ENCODE results near the gene FER1L5.

FER1L5 gene

DNA sequence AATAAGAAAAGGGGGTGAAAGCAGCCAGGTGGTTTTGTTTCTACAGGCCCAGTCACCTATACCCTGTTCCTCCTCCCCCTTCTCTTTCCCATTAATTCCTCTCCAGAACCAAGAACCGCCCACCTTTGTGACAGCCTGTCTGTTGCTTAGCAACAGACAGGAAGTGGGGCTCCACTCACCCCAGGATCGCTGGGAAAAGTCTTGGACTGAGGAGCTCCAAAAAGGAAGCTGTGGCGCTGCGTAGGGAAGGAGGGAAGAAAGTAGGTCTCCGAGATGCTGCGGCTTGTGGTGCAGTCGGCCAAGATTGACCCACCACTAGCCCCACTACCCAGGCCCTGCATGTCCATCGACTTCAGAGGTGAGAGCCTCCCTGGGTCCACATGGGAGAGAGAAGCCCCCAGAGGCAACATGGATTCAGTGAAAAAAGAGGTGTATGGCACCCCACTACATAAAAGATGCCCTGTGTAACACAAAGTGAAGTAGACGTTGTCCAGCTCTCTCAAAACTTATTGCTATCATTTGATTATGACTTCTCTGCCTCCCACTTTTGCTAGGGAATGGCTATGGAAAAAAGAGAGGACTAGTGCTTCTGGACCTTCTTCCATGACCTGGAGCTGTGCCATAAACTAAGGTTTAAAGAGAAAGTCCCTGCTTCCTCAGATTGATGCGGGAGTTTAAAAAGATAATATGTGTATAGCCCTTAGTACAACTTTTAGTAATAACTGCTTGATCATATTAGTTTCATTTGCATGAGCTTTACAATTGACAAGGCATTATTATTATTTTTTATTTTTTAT is at the start of gene FER1L5:
Gene FER1L5, plus strand, starts transcription at position 201 of the 797 bp plus-strand sequence. Its CDS starts 73 bp downstream, at position 274.
- peak; percentile 91 for DNase-seq (ENCODE audit: low spot score)

DNA sequence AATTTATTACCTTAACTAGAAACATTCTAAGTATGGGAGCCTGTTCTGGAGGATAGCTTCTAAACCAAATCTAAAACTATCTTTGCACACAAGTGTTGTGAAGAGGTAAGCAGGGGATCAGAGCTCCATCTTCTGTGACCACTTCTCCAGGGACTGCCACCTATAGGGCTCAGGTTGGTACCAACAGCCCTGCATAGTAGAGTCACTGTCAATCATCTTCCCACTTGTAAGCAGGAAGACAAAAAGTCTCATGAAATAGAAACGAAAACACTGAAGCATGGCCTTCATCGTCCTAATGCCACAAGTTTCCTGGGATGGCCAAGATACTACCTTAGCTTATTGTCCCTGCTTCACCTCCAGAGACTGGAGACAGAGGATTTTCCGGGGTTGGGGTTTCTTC is 48.3 kb upstream of the FER1L5 start:
- no peak for DNase-seq (ENCODE audit: low spot score)

DNA sequence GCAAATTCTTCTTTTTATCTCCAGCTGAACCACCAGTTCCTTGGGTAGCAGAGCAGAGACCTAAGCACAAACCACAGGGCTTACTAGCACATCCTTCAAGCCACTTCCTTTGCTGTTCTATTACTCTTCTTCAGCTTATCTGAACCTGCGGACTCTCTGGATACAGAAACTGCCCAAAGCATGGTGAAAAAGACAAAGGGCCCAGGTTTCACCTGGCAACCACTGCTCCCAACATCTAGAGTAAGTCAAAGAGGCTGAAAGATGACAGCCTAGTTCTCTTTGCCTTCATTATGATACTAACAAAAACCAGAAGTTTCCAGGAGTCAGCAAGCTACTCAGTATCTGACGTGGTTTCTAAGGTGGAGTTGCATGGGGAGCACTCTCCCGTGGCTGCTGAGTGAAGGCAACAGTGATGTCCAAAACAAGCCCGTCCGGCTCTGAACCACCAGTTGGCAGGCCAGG is 47.8 kb upstream of the FER1L5 start:
- no peak for DNase-seq (ENCODE audit: low spot score)

DNA sequence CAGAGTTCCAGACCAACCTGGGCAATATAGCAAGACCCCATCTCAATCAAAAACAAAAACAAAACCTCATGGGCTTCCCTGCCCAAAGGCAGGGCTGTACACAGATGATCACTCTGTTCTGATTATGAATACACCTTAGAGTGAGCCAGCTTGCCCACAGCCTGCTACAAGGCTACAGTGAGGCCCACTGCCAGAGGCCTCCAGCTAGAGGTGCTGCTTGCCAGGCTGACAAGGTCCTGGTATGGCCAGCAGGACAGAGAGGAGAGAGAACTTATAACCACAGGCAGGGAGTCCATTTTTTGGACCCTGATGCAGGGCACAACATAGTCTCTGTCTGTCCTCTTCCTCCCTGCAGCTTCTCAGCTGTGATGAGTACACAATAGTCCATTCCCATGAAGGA is 46.0 kb upstream of the FER1L5 start:
- no peak for DNase-seq (ENCODE audit: low spot score)

DNA sequence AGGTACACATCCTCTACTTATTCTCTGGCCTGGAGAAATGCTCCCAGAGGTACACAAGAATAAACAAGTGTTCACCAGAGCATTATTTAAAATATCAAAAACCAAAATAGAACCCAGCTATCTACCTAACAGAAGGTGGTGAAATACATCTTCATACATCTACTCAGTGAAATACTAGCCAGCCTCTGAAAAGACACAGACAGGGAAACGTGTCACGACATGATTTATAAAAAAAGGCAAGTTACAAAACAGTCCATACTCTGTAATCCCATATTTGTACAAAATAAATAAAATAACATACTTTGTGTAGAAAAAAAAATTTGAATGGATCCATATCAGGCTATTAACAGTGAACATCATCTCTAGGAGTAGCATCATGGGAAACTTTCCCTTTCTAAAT is 42.6 kb upstream of the FER1L5 start:
- DNase-seq (ENCODE audit: low spot score): no peak

DNA sequence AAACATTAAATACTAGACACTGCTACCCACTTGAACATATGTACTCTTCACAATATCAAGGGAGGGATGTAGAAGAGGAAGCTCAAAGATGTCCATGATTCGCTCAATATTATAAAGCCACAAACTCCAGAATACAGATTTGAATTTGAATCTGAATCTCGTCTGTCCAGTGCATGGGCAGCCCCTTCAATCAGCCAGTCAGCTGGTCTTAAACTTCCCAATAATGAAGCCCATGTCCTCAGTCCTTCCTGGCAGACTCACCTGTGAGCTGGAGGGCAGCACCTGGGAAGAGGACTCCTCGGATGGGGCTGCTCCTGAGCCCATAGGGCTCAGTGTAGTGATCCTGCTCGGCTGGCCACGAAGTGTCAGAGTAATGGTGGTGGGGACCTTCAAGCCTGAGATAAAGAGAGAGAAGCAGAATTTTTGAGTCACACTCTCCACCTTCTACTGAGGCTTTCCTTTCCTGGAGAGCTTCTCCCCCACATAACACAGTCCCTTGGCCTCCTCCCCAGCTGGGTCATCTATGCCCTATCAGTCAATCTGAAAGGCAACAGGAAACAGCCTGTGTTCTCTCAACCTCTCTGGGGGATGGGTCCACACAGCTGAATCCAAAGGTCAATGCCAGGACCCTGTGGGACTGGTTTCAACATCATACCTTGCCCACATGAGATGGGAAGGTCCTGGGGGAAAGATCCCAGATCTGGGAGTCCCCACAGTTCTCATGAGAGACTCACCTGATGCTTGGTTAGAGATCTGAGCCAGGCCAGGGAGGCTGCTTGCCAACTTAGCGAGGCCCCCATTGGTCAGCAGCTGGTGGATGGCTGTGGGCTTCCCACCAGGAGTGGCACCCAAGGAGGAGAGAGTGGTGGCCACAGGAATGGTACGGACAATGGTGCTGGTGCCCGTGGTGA is 40.9 kb upstream of the FER1L5 start:
- DNase-seq (ENCODE audit: low spot score): no peak

DNA sequence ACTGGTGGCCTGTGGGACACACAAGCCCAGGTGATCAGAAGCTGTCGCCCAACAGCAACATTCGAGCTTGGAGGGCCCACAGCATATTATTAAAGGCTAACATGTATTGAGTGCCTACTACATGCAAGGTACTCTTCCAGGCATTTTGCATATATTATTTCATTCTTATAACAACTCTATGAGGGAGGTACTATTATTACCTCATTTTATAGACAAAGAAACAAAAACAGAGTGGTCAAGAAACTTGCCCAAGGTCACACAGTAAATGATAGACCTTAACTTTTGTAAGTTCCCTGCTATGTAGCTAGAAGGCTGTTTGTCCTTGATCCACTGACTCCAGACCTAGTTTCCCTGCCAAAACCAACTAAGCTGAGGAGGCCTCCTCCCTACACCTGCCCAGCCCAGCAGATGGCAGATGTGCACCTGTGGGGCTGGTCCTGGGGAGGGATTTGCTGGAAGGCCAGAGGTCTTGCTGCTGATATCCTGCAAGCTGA is 40.2 kb upstream of the FER1L5 start:
- no peak for DNase-seq (ENCODE audit: low spot score)

DNA sequence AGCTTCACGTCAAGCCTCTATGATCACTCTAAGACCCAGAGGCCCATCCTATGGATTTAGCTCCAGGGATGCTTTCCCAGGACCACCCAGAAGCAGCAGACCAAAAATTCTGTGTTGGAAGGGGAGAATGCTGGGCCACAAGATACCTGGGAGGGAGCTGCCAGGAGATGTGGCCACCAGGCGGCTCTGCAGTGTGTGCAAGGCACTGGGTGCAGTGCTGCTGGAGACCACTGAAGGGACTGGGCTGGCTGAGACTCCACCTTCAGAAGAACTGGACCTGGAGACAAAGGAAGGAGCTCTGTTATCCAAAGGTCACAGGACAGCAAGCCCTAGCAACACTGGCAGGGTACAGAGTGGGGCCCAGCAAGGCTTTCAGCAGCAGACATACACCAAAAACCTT is 38.5 kb upstream of the FER1L5 start:
- DNase-seq (ENCODE audit: low spot score): peak; percentile 8

DNA sequence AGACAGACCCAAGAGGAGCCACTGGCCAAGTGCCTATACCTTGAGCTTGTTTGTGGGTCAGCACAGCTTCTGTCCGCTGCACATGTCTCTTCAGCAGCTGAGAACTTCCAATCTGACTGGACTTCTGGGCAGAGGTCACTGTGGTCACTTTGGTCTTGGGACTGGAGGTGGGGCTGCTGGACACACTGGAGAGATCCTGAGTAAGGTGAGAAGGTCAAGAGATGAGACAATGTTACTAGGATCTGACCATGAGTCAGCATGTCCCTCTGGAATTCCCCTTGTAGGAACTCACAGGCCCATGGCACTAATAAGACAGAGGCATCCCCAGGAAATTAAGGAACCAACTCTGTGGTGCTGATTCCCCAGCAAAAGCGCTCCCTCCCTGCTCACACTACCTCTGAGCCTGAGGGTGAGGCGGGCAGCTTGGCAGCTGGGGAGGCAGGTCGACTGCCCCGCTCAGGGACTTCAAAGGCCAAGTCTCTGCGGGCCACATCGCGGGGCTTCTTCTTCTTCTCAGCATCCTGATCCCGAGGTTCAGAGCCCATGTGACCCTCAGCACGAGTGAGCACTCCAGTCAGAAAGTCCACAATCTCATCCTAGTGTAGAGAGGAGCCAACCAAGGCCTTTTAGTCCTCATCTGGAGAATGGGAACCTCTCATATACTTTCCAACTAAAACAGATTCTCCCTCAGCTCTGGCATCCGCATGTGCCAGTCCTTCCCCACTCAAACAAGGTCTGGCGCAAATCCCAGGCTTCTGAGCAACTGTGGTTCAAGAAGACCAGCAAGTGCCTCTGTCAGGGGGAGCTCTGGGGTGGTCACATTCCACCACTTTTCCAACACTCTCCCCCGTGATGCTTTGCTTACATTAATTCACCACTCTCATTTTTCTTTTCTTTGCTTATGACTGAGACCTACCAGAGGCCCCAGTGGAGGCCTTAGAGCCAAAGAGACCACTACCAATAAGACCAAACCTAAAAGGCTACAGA is 33.8 kb upstream of the FER1L5 start:
- no peak for DNase-seq (ENCODE audit: low spot score)

DNA sequence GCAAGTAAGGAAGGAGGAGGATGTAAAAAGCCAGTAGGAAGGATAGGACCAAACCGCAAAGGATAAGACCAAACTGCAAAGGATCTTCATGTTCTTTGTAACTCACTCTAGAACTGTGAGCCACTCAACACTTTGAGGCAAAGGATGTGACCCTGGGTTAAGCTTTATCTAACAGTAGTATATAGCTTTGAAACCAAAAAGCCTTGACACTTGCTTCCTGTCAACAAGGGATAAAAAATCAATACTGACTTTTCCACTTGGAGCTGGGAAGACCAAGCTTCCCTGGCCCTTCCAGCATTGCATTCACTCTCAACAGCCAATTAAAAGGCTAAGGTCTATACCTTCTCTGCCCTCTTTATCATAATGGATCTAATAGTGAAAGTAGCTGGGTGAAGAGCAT is 26.4 kb upstream of the FER1L5 start:
- no peak for DNase-seq (ENCODE audit: low spot score)

DNA sequence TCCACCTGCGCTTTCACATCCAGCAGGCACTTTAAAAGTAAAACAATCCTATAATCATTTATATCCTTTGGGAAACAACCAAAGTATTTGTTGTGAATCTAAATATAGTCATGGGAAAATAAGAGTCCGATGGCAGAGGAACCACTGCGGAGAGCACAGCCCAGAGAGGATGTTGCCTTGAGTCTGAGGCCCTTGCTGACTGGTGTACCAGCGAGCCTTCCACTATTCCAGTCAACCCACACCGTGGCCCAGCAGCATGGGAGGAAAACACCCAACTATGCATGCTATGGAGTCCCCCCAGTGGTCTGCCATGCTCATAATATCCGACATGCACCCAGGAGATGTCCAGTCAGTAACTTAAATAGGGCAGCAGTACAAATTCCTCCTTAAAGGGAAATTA is 26.0 kb upstream of the FER1L5 start:
- no peak for DNase-seq (ENCODE audit: low spot score)

DNA sequence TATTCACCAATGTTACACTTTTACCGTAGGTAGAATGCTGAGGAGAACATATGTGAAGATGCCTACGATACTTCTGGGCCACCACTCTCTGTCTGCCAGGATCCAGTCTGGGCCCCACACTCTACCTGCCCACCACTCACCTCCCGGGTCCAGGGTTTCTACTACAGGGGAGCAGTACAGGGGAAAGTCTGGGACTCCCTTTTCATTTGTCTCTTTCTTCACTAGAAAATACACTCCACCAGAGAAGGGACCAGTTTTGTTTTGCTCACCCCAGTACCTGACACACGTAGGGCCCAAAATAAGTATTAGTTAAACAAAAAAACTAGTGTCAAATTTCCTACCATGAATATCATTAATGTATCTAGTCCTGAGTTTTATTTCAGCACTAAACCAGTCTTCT is 25.6 kb upstream of the FER1L5 start:
- no peak for DNase-seq (ENCODE audit: low spot score)

DNA sequence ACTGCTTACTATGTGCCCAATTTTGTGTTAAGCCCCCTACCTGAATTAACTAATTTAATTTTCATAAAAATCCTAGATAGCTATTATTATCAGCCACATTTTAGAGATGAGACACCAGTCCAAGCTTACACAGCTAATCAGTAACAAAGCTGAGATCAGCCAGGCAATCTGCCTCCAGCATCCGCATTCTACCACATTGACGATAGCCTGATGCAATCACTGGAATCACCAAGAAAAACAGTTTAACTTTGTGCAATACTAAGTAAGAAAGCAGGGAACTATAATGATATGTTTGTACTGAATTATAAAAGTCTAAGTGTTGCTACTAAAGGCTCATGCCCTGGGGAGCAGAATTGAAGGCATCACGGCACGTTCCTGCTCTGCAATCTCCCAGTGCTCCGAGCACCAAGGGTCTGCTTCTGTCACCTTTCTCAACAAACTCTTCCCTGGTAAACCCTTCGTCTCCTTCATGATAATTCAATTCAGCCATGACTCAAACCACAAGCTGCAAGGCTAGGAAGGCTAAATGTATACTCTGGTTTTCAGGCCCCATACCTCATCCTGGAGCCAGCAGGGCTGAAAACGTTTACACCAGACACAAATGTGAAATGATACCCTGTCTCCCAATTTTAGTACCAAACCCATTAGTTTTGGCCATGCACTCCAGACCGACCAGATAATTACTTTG is 23.8 kb upstream of the FER1L5 start:
- DNase-seq (ENCODE audit: low spot score): no peak

DNA sequence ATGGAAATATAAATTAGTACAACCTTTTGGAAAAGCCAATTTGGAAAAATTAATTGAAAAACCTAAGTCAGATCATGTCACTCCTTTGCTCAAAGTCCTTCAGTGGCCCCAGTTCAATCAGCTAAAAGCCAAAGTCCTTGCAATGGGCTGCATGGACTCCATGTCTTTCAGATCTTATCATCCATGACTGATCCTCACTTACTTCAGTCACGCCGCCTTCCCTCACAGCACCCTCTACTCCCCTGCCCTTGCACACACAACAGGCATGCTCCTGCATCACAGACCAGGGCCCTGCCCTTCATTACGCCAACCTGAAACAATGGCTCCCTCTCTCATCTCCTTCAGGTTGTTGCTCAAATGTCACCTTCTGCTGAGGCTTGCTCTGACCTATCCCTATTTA is 20.0 kb upstream of the FER1L5 start:
- DNase-seq (ENCODE audit: low spot score): no peak

DNA sequence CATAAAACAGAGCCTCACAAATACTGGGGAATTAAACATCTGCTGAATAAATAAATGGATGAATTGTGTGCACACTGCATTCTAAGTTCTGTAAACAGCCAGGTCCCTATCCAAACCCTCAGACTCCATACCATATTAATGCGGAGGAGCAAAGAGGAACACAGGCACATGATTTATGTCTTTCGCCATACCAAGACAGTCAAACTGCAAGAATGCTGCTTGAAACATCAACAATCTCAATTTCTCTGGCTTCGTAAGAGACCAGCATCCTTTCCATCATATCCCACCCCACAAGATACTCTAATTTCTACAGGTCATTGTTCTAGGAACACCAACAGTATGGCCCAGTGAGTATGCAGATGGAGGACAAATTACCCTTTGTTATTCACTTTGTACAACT is 19.4 kb upstream of the FER1L5 start:
- DNase-seq (ENCODE audit: low spot score): no peak

DNA sequence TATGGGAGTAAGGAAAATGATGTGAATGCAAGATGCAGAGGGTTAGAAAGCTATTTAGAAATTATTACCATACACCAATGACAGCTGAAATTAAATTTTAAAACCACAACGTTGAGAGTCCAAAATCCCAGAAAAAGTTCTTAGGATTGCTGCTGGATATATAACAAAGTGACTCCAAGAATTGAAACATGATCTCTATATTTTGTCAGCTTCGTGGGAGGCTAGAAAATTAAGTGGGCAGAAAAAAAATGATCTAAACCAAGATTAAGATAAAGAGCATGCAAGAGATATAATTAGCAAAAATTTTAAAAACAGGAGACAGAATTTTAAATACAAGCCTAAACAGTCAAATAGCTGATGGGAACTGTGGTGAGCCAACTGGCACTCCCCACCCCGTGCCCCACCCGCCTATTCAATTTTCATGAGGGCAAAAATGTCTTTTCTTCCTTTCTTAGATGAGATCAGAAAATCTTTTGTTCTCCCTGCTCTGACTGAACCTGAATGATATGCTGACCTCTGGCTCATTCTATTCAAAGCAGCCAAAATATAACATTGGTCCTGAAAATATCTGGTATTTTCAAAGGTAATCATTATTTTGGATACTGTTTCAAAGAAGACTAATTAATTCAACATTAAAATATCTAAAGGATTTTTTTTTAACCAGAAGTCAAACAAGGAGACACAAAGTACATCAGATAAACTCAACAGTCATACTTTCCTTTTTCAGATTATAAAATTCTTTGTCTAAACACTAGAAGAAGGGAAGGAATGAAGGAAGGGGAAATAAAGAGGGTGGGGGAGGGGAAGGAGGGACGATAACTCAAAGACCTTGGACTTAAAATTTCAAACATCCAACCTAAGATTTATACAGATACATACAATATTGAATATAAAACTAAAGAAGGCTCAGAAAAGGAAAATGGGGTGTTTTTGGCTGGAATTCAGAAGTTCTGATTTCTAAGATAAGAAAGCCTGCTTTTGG is 16.7 kb upstream of the FER1L5 start:
- no peak for DNase-seq (ENCODE audit: low spot score)

DNA sequence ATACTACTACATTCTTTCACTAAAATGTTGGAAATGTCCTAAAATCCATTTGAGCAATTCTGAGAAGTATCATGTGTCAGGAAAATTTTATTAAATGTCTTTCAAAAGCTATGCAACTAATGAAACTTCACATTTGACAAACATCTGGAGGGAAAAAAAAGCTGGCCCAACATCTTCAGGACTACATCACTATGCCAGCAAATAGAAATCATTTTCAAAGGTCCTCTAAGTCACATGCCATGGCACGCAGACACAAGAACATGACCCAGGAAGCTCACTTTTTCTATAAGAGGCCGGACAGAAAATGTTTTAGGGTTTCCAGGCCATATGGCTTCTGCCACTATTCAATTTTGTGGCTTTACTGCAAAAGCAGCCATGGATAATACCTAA is 16.0 kb upstream of the FER1L5 start:
- DNase-seq (ENCODE audit: low spot score): no peak

DNA sequence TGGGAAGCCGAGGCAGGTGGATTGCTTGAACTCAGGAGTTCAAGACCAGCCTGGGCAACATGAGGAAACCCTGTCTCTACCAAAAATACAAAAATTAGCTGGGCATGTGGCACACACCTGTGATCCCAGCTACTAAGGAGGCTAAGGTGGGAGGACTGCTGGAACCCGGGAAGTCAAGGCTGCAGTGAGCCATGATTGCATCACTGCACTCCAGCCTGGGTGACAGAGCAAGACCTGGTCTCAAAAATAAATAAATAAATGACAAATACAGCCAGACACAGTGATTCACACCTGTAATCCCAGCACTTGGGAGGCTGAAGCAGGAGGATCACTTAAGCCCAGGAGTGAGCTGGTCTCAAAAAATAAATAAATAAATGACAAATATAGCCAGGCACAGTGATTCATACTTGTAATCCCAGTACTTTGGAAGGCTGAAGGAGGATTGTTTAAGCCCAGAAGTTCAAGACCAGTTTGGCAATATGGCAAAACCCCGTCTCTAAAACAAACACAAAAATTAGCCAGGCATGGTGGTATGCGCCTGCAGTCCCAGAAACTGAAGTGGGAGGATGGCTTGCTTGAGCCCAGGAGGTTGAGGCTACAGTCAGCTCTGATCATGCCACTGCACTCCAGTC is 10.6 kb upstream of the FER1L5 start:
- no peak for DNase-seq (ENCODE audit: low spot score)

DNA sequence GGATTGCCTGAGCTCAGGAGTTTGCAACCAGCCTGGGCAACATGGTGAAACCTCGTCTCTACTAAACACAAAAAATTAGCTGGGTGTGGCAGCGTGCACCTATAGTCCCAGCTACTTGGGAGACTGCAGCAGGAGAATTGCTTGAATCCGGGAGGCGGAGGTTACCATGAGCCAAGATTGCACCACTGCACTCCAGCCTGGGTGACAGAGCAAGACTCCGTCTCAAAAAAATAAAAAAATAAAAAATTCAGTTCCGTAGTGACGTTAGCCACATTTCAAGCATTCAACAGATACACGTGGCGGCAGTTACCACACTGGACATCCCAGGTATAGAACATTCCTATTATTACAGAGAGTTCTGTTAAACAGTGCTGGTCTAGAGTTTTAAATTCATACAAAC is 8.9 kb upstream of the FER1L5 start:
- DNase-seq (ENCODE audit: low spot score): no peak
